Measurements from ENCODE around the gene POU3F1.
"Not testable (repeated sequence)": the region's sequence is repeated elsewhere in the genome, so short reads cannot be mapped to it uniquely, and the experiment has no call there.

The POU3F1 gene

GRCh38 chr1:38037221-38037939 lies 9.2 kb downstream of the POU3F1 start:
- no peak overlapping the region for H3K27ac ChIP-seq (ENCODE audit: extremely low read depth, low read depth, low read length)
- H3K4me1 ChIP-seq (ENCODE audit: control insufficient read depth, insufficient read depth, low read length): no peaks in the 10 kb centered on the region
- CTCF ChIA-PET: interaction anchor here (0.6 to 1.4 kb wide), 6 partner anchors 18 to 806 kb away, joined by 3 to 7 read pairs (median 3); no protein-coding TSS in a partner anchor
- POLR2A ChIA-PET: interaction anchor here (0.5 kb wide), 1 partner anchor 9 kb away, joined by 3 read pairs; no protein-coding TSS in a partner anchor
- H3K9me3 ChIP-seq (ENCODE audit: control insufficient read depth, insufficient read depth, low read depth, low read length): no peaks in the 10 kb centered on the region
- no peaks in the 10 kb centered on the region for H3K36me3 ChIP-seq (ENCODE audit: control insufficient read depth in 2 of 2, insufficient read depth in 1 of 2, low read length in 2 of 2)
- no peak overlapping the region for H3K4me3 ChIP-seq (ENCODE audit: low read depth, low read length)
- TF ChIP-seq ZNF654 (tag by site-specific recombination; IDR thresholded peaks at IDR 0.05; ENCODE audit: low read depth): 0 out of 2 replicates have a peak, but pooled peaks have one; percentile 9
- no peak for TF ChIP-seq BCL11B (tag by site-specific recombination; IDR thresholded peaks at IDR 0.05; ENCODE audit: low read depth)

- H3K4me3 ChIP-seq (ENCODE audit: low read depth, low read length): no peak overlapping the region
- TF ChIP-seq YY1 (tag by site-specific recombination; IDR thresholded peaks at IDR 0.05) (no peak), ZNF341 (tag by site-specific recombination; IDR thresholded peaks at IDR 0.05; ENCODE audit: low read depth) (0 out of 2 replicates have a peak, but pooled peaks have one; percentile 12)
- ChIA-PET POLR2A (no interaction called here), CTCF (interaction anchor here (0.7 kb wide), 1 partner anchor 511 kb away, joined by 4 read pairs; no protein-coding TSS in a partner anchor)
- H3K36me3 ChIP-seq (ENCODE audit: control insufficient read depth in 2 of 2, insufficient read depth in 1 of 2, low read length in 2 of 2): no peaks in the 10 kb centered on the region
- no peaks in the 10 kb centered on the region for H3K9me3 ChIP-seq (ENCODE audit: control insufficient read depth, insufficient read depth, low read depth, low read length)
- peaks cover 4% of the 10 kb centered on the region for H3K4me1 ChIP-seq (ENCODE audit: control insufficient read depth, insufficient read depth, low read length)
- no peak overlapping the region for H3K27ac ChIP-seq (ENCODE audit: extremely low read depth, low read depth, low read length)
Measured at GRCh38 chr1:38034871-38035270, 11.7 kb downstream of the POU3F1 start.

GRCh38 chr1:38032992-38033391 lies 13.6 kb downstream of the POU3F1 start:
- TF ChIP-seq ZNF121 (tag by site-specific recombination; IDR thresholded peaks at IDR 0.05): peak; percentile 92
- POLR2A ChIA-PET; CTCF ChIA-PET; H3K9me3 ChIP-seq (ENCODE audit: control insufficient read depth, insufficient read depth, low read depth, low read length); H3K27ac ChIP-seq (ENCODE audit: extremely low read depth, low read depth, low read length); H3K36me3 ChIP-seq (ENCODE audit: control insufficient read depth in 2 of 2, insufficient read depth in 1 of 2, low read length in 2 of 2); H3K4me3 ChIP-seq (ENCODE audit: low read depth, low read length): not testable (repeated sequence)
- H3K4me1 ChIP-seq (ENCODE audit: control insufficient read depth, insufficient read depth, low read length): peaks cover 19% of the 10 kb centered on the region

- H3K4me1 ChIP-seq (ENCODE audit: control insufficient read depth, insufficient read depth, low read length): peaks cover 19% of the 10 kb centered on the region
- no peak overlapping the region for H3K4me3 ChIP-seq (ENCODE audit: low read depth, low read length)
- H3K9me3 ChIP-seq (ENCODE audit: control insufficient read depth, insufficient read depth, low read depth, low read length): no peaks in the 10 kb centered on the region
- no peak overlapping the region for H3K27ac ChIP-seq (ENCODE audit: extremely low read depth, low read depth, low read length)
- H3K36me3 ChIP-seq (ENCODE audit: control insufficient read depth in 2 of 2, insufficient read depth in 1 of 2, low read length in 2 of 2): peaks cover 0 to 13% of the 10 kb centered on the region in 2 experiments; a peak in 1 of 3 replicates
- ChIA-PET POLR2A (no interaction called here), CTCF (no interaction called here)
- TF ChIP-seq EGR2 (tag by site-specific recombination; IDR thresholded peaks at IDR 0.05; ENCODE audit: low read depth) (peak; percentile 15; the same call in 1 of the 2 replicates), ZNF280C (tag by site-specific recombination; IDR thresholded peaks at IDR 0.05) (no peak)
Measured at GRCh38 chr1:38031513-38031866, 15.1 kb downstream of the POU3F1 start.

GRCh38 chr1:38030596-38031512 lies 15.7 kb downstream of the POU3F1 start:
- POLR2A ChIA-PET: interaction anchor here (0.6 to 1.0 kb wide), 3 partner anchors 8 to 24 kb away, joined by 3 to 5 read pairs (median 3); no protein-coding TSS in a partner anchor
- Histone ChIP-seq H3K36me3 (ENCODE audit: control insufficient read depth in 2 of 2, insufficient read depth in 1 of 2, low read length in 2 of 2) (peaks cover 0 to 19% of the 10 kb centered on the region in 2 experiments; a peak in 1 of 3 replicates), H3K4me1 (ENCODE audit: control insufficient read depth, insufficient read depth, low read length) (peaks cover 19% of the 10 kb centered on the region), H3K4me3 (ENCODE audit: low read depth, low read length) (no peak overlapping the region), H3K27ac (ENCODE audit: extremely low read depth, low read depth, low read length) (no peak overlapping the region), H3K9me3 (ENCODE audit: control insufficient read depth, insufficient read depth, low read depth, low read length) (no peaks in the 10 kb centered on the region)
- TF ChIP-seq ZNF394 (tag by site-specific recombination; IDR thresholded peaks at IDR 0.05; ENCODE audit: borderline replicate concordance): no peak
- TF ChIP-seq ZFHX2 (tag by site-specific recombination; conservative IDR thresholded peaks at IDR 0.05): peak; percentile 65
- peak; percentile 47 for TF ChIP-seq EGR2 (tag by site-specific recombination; IDR thresholded peaks at IDR 0.05; ENCODE audit: low read depth)
- CTCF ChIA-PET: interaction anchor here (0.6 to 3.5 kb wide), 4 partner anchors 11 to 230 kb away, joined by 3 to 19 read pairs (median 4); no protein-coding TSS in a partner anchor
